Measurements from ENCODE around the gene LDHB. TPM values are rescaled to one million over a fixed set of nuclear protein-coding genes. Genes with fewer than 3 reads are reported as not detected.

Gene LDHB
- total RNA-seq, 1 experiment from 2014 or later: 1,752 TPM

GRCh38 chr12:21585485-21585884, 72.2 kb downstream of the LDHB start:
- no peak overlapping the region for H3K27ac Mint-ChIP-seq (ENCODE audit: unreplicated experiment)
- peaks cover 17% of the 10 kb centered on the region for H3K4me1 ChIP-seq
- no peak for DNase-seq
- H3K36me3 ChIP-seq (ENCODE audit: control insufficient read depth, insufficient read depth, low read length): no peaks in the 10 kb centered on the region; the same call in 1 of the 2 replicates
- CTCF ChIA-PET: no interaction called here
- H3K4me3 Mint-ChIP-seq (ENCODE audit: unreplicated experiment): no peak overlapping the region
- BruUV-seq (replicated peaks): no TSS peak
- POLR2A ChIA-PET: no interaction called here
- no peaks in the 10 kb centered on the region for H3K27me3 Mint-ChIP-seq (ENCODE audit: insufficient read depth, unreplicated experiment)
- peaks cover 8% of the 10 kb centered on the region; the same call in 1 of the 2 replicates for H3K9me3 ChIP-seq
- H3K36me3 Mint-ChIP-seq (ENCODE audit: insufficient read depth, unreplicated experiment): no peaks in the 10 kb centered on the region
- peaks cover 13% of the 10 kb centered on the region for H3K4me1 Mint-ChIP-seq (ENCODE audit: low read depth, unreplicated experiment)
- no peak for TF ChIP-seq CTCF (IDR thresholded peaks at IDR 0.05; ENCODE audit: insufficient read depth in 1 of 2, low read depth in 1 of 2, low read length in 1 of 2, severe bottlenecking in 1 of 2, unreplicated experiment in 1 of 2)
- intact Hi-C loops (cut with micrococcal nuclease; ENCODE audit: unreplicated experiment): no loop called here
- H3K4me3 ChIP-seq (ENCODE audit: low read depth, low read length): no peak overlapping the region
- H3K27me3 ChIP-seq (replicated peaks; ENCODE audit: control insufficient read depth, insufficient read depth, low read length): no peaks in the 10 kb centered on the region
- H3K9me3 Mint-ChIP-seq (ENCODE audit: unreplicated experiment): peaks cover 16% of the 10 kb centered on the region

Other genes with a start within 250 kb of the LDHB start
- gene PYROXD1, start 220.2 kb downstream of the LDHB start, total RNA-seq (2022): 16.7 and 17.7 TPM in 2 replicates
- 50.7 and 55.3 TPM in 2 replicates for gene RECQL, start 156.2 kb downstream of the LDHB start, total RNA-seq (2022)
- 75.9 and 81.7 TPM in 2 replicates for gene GOLT1B, start 156.1 kb downstream of the LDHB start, total RNA-seq (2022)
- gene SPX, start 131.5 kb downstream of the LDHB start, total RNA-seq (2022): 6.4 and 6.9 TPM in 2 replicates
- 0.66 and 1.3 TPM in 2 replicates for gene GYS2, start 53.0 kb downstream of the LDHB start, total RNA-seq (2022)
- 88.7 and 90.2 TPM in 2 replicates for gene KCNJ8, start 116.9 kb upstream of the LDHB start, total RNA-seq (2022)

Data from Caco-2 (cell line).